Brain pericyte (primary cell): Measurements from ENCODE around the gene PDE4D.
A peak's percentile ranks its signal among the peaks of the same experiment; 100 is the strongest.
"Not testable (repeated sequence)": the region's sequence is repeated elsewhere in the genome, so short reads cannot be mapped to it uniquely, and the experiment has no call there.

Source experiments
- DNase-seq: peaks from one replicate; pipeline ENCODE4 v3.0.0-alpha.2; 2012; ENCODE audit warnings: low read depth, low spot score

Gene PDE4D

GRCh38 chr5:59768152-59769040 lies 125.1 kb downstream of the PDE4D start:
- DNase-seq, result peak; percentile 66

- no peak for DNase-seq
Measured at GRCh38 chr5:59767681-59768151, 125.8 kb downstream of the PDE4D start.

- no peak for DNase-seq
Measured at GRCh38 chr5:59767211-59767605, 126.3 kb downstream of the PDE4D start.

GRCh38 chr5:59766427-59767210 lies 126.9 kb downstream of the PDE4D start:
- no peak for DNase-seq

- no peak for DNase-seq
Measured at GRCh38 chr5:59765446-59765845, 128.1 kb downstream of the PDE4D start.

GRCh38 chr5:59764361-59764760 lies 129.2 kb downstream of the PDE4D start:
- DNase-seq, result no peak

- no peak for DNase-seq
Measured at GRCh38 chr5:59763541-59763940, 130.0 kb downstream of the PDE4D start.

- not testable (repeated sequence) for DNase-seq
Measured at GRCh38 chr5:59762232-59762631, 131.3 kb downstream of the PDE4D start.

- DNase-seq, result no peak
Measured at GRCh38 chr5:59760785-59761348, 132.7 kb downstream of the PDE4D start.

- no peak for DNase-seq
Measured at GRCh38 chr5:59759600-59760351, 133.8 kb downstream of the PDE4D start.

- no peak for DNase-seq
Measured at GRCh38 chr5:59758566-59758965, 135.0 kb downstream of the PDE4D start.

GRCh38 chr5:59757442-59757841 lies 136.1 kb downstream of the PDE4D start:
- no peak for DNase-seq

GRCh38 chr5:59756373-59757035 lies 137.0 kb downstream of the PDE4D start:
- no peak for DNase-seq

GRCh38 chr5:59755476-59755875 lies 138.1 kb downstream of the PDE4D start:
- no peak for DNase-seq

- DNase-seq, result no peak
Measured at GRCh38 chr5:59753599-59753998, 139.9 kb downstream of the PDE4D start.

- no peak for DNase-seq
Measured at GRCh38 chr5:59749782-59750520, 143.6 kb downstream of the PDE4D start.

GRCh38 chr5:59748036-59748663 lies 145.4 kb downstream of the PDE4D start:
- not testable (repeated sequence) for DNase-seq

GRCh38 chr5:59746241-59746765 lies 147.2 kb downstream of the PDE4D start:
- DNase-seq, result no peak

- peak; percentile 45 for DNase-seq
Measured at GRCh38 chr5:59745415-59745863, 148.1 kb downstream of the PDE4D start.
